ENCODE data around the gene NID1.

The NID1 gene

GRCh38 chr1:235940285-235940684, 124.6 kb downstream of the NID1 start:
- POLR2A ChIA-PET, result no interaction called here
- Histone ChIP-seq H3K4me3 (ENCODE audit: control insufficient read depth in 1 of 7, extremely low read depth in 1 of 7, insufficient read depth in 4 of 7, low read depth in 2 of 7, low read length in 6 of 7) (no peak overlapping the region), H3K9me3 (ENCODE audit: control extremely low read depth in 1 of 5, control insufficient read depth in 4 of 5, insufficient read depth in 2 of 5, low read depth in 1 of 5, low read length in 4 of 5) (no peaks in the 10 kb centered on the region), H3K4me1 (ENCODE audit: control extremely low read depth in 1 of 4, control insufficient read depth in 4 of 4, insufficient read depth in 4 of 4, low read length in 3 of 4) (peaks cover 18 to 45% (median 29%) of the 10 kb centered on the region in 4 experiments), H3K27ac (ENCODE audit: insufficient read depth in 1 of 2, low read depth in 1 of 2, low read length in 2 of 2, poor library complexity in 1 of 2, severe bottlenecking in 2 of 2) (no peak overlapping the region), H3K36me3 (ENCODE audit: control insufficient read depth in 4 of 4, insufficient read depth in 4 of 4, low read length in 3 of 4) (no peaks in the 10 kb centered on the region), H3K27me3 (replicated peaks in 2 of 5; ENCODE audit: control insufficient read depth in 4 of 5, insufficient read depth in 5 of 5, low read length in 4 of 5) (no peaks in the 10 kb centered on the region)
- CTCF ChIA-PET, result interaction anchor here (1.0 to 2.8 kb wide), 5 partner anchors 10 to 74 kb away, joined by 3 to 9 read pairs (median 5); partner anchors contain the start of gene LYST
- no peak for DNase-seq
- WGBS (ENCODE audit: insufficient coverage), result 98% methylated on average over 6 of the region's 6 CpGs

GRCh38 chr1:235939480-235939775, 125.5 kb downstream of the NID1 start:
- POLR2A ChIA-PET, result no interaction called here
- Histone ChIP-seq H3K27ac (ENCODE audit: insufficient read depth in 1 of 2, low read depth in 1 of 2, low read length in 2 of 2, poor library complexity in 1 of 2, severe bottlenecking in 2 of 2) (no peak overlapping the region), H3K9me3 (ENCODE audit: control extremely low read depth in 1 of 5, control insufficient read depth in 4 of 5, insufficient read depth in 2 of 5, low read depth in 1 of 5, low read length in 4 of 5) (no peaks in the 10 kb centered on the region), H3K36me3 (ENCODE audit: control insufficient read depth in 4 of 4, insufficient read depth in 4 of 4, low read length in 3 of 4) (no peaks in the 10 kb centered on the region), H3K4me1 (ENCODE audit: control extremely low read depth in 1 of 4, control insufficient read depth in 4 of 4, insufficient read depth in 4 of 4, low read length in 3 of 4) (peaks cover 18 to 45% (median 29%) of the 10 kb centered on the region in 4 experiments), H3K4me3 (ENCODE audit: control insufficient read depth in 1 of 7, extremely low read depth in 1 of 7, insufficient read depth in 4 of 7, low read depth in 2 of 7, low read length in 6 of 7) (no peak overlapping the region), H3K27me3 (replicated peaks in 2 of 5; ENCODE audit: control insufficient read depth in 4 of 5, insufficient read depth in 5 of 5, low read length in 4 of 5) (no peaks in the 10 kb centered on the region)
- no peak for DNase-seq
- CTCF ChIA-PET, result interaction anchor here (0.6 to 2.8 kb wide), 7 partner anchors 9 to 37 kb away, joined by 3 to 9 read pairs (median 5); no protein-coding TSS in a partner anchor
- no CpG with 5 or more reads among the region's 1 CpG for WGBS (ENCODE audit: insufficient coverage)

- DNase-seq, result peak; percentile 50 to 77 (median 74)
- WGBS (ENCODE audit: insufficient coverage), result 0% methylated on average over 3 of the region's 7 CpGs
- H3K36me3 ChIP-seq (ENCODE audit: control insufficient read depth in 4 of 4, insufficient read depth in 4 of 4, low read length in 3 of 4), result no peaks in the 10 kb centered on the region
- no peaks in the 10 kb centered on the region for H3K9me3 ChIP-seq (ENCODE audit: control extremely low read depth in 1 of 5, control insufficient read depth in 4 of 5, insufficient read depth in 2 of 5, low read depth in 1 of 5, low read length in 4 of 5)
- peaks cover 18 to 47% (median 29%) of the 10 kb centered on the region in 4 experiments for H3K4me1 ChIP-seq (ENCODE audit: control extremely low read depth in 1 of 4, control insufficient read depth in 4 of 4, insufficient read depth in 4 of 4, low read length in 3 of 4)
- CTCF ChIA-PET, result interaction anchor here (0.6 to 2.8 kb wide), 8 partner anchors 9 to 73 kb away, joined by 3 to 9 read pairs (median 6); no protein-coding TSS in a partner anchor
- POLR2A ChIA-PET, result no interaction called here
- H3K27ac ChIP-seq (ENCODE audit: insufficient read depth in 1 of 2, low read depth in 1 of 2, low read length in 2 of 2, poor library complexity in 1 of 2, severe bottlenecking in 2 of 2), result no peak overlapping the region
- no peaks in the 10 kb centered on the region for H3K27me3 ChIP-seq (replicated peaks in 2 of 5; ENCODE audit: control insufficient read depth in 4 of 5, insufficient read depth in 5 of 5, low read length in 4 of 5)
- H3K4me3 ChIP-seq (ENCODE audit: control insufficient read depth in 1 of 7, extremely low read depth in 1 of 7, insufficient read depth in 4 of 7, low read depth in 2 of 7, low read length in 6 of 7), result peak overlapping the region in 4 of 7 experiments; percentile 13 to 61 (median 37)
Observed at GRCh38 chr1:235938709-235939479, 126.0 kb downstream of the NID1 start.

GRCh38 chr1:235937123-235937522, 127.8 kb downstream of the NID1 start:
- peak overlapping the region in 1 of 7 experiments; percentile 30 for H3K4me3 ChIP-seq (ENCODE audit: control insufficient read depth in 1 of 7, extremely low read depth in 1 of 7, insufficient read depth in 4 of 7, low read depth in 2 of 7, low read length in 6 of 7)
- no peaks in the 10 kb centered on the region for H3K27me3 ChIP-seq (replicated peaks in 2 of 5; ENCODE audit: control insufficient read depth in 4 of 5, insufficient read depth in 5 of 5, low read length in 4 of 5)
- 11% methylated on average over 3 of the region's 5 CpGs for WGBS (ENCODE audit: insufficient coverage)
- no peak overlapping the region for H3K27ac ChIP-seq (ENCODE audit: insufficient read depth in 1 of 2, low read depth in 1 of 2, low read length in 2 of 2, poor library complexity in 1 of 2, severe bottlenecking in 2 of 2)
- no peaks in the 10 kb centered on the region for H3K36me3 ChIP-seq (ENCODE audit: control insufficient read depth in 4 of 4, insufficient read depth in 4 of 4, low read length in 3 of 4)
- H3K9me3 ChIP-seq (ENCODE audit: control extremely low read depth in 1 of 5, control insufficient read depth in 4 of 5, insufficient read depth in 2 of 5, low read depth in 1 of 5, low read length in 4 of 5), result no peaks in the 10 kb centered on the region
- DNase-seq, result peak; percentile 49 to 87 (median 77)
- ChIA-PET CTCF (interaction anchor here (0.9 to 2.1 kb wide), 3 partner anchors 13 to 71 kb away, joined by 3 to 6 read pairs (median 6); no protein-coding TSS in a partner anchor), POLR2A (no interaction called here)
- peaks cover 22 to 50% (median 31%) of the 10 kb centered on the region in 4 experiments for H3K4me1 ChIP-seq (ENCODE audit: control extremely low read depth in 1 of 4, control insufficient read depth in 4 of 4, insufficient read depth in 4 of 4, low read length in 3 of 4)

GRCh38 chr1:235935235-235936225, 129.4 kb downstream of the NID1 start:
- peaks cover 22 to 45% (median 31%) of the 10 kb centered on the region in 4 experiments for H3K4me1 ChIP-seq (ENCODE audit: control extremely low read depth in 1 of 4, control insufficient read depth in 4 of 4, insufficient read depth in 4 of 4, low read length in 3 of 4)
- no peaks in the 10 kb centered on the region for H3K9me3 ChIP-seq (ENCODE audit: control extremely low read depth in 1 of 5, control insufficient read depth in 4 of 5, insufficient read depth in 2 of 5, low read depth in 1 of 5, low read length in 4 of 5)
- no peak overlapping the region for H3K27ac ChIP-seq (ENCODE audit: insufficient read depth in 1 of 2, low read depth in 1 of 2, low read length in 2 of 2, poor library complexity in 1 of 2, severe bottlenecking in 2 of 2)
- H3K27me3 ChIP-seq (replicated peaks in 2 of 5; ENCODE audit: control insufficient read depth in 4 of 5, insufficient read depth in 5 of 5, low read length in 4 of 5), result no peaks in the 10 kb centered on the region
- ChIA-PET POLR2A (no interaction called here), CTCF (no interaction called here)
- DNase-seq, result no peak
- H3K36me3 ChIP-seq (ENCODE audit: control insufficient read depth in 4 of 4, insufficient read depth in 4 of 4, low read length in 3 of 4), result no peaks in the 10 kb centered on the region
- WGBS (ENCODE audit: insufficient coverage), result 94% methylated on average over 12 of the region's 23 CpGs
- no peak overlapping the region for H3K4me3 ChIP-seq (ENCODE audit: control insufficient read depth in 1 of 7, extremely low read depth in 1 of 7, insufficient read depth in 4 of 7, low read depth in 2 of 7, low read length in 6 of 7)

- Histone ChIP-seq H3K9me3 (ENCODE audit: control extremely low read depth in 1 of 5, control insufficient read depth in 4 of 5, insufficient read depth in 2 of 5, low read depth in 1 of 5, low read length in 4 of 5) (no peaks in the 10 kb centered on the region), H3K27ac (ENCODE audit: insufficient read depth in 1 of 2, low read depth in 1 of 2, low read length in 2 of 2, poor library complexity in 1 of 2, severe bottlenecking in 2 of 2) (no peak overlapping the region), H3K27me3 (replicated peaks in 2 of 5; ENCODE audit: control insufficient read depth in 4 of 5, insufficient read depth in 5 of 5, low read length in 4 of 5) (no peaks in the 10 kb centered on the region), H3K4me1 (ENCODE audit: control extremely low read depth in 1 of 4, control insufficient read depth in 4 of 4, insufficient read depth in 4 of 4, low read length in 3 of 4) (peaks cover 11 to 29% (median 19%) of the 10 kb centered on the region in 4 experiments), H3K4me3 (ENCODE audit: control insufficient read depth in 1 of 7, extremely low read depth in 1 of 7, insufficient read depth in 4 of 7, low read depth in 2 of 7, low read length in 6 of 7) (no peak overlapping the region), H3K36me3 (ENCODE audit: control insufficient read depth in 4 of 4, insufficient read depth in 4 of 4, low read length in 3 of 4) (no peaks in the 10 kb centered on the region)
- CTCF ChIA-PET, result interaction anchor here (0.8 to 2.4 kb wide), 7 partner anchors 13 to 341 kb away, joined by 3 to 6 read pairs (median 3); partner anchors contain the start of gene LYST
- POLR2A ChIA-PET, result no interaction called here
- DNase-seq, result no peak
- WGBS (ENCODE audit: insufficient coverage), result 100% methylated on average over 2 of the region's 4 CpGs
Observed at GRCh38 chr1:235933766-235934116, 131.1 kb downstream of the NID1 start.
